RWPE1 (cell line): ENCODE results near the gene UBL3.

ENCODE experiments used
- CTCF ChIA-PET: fragments of 350-600 bp; sonication (Branson Sonifier 250); formaldehyde crosslinking; extraction: SDS; loops from one replicate; lab custom pipeline; 2021; lab: Yijun Ruan, JAX
- POLR2A ChIA-PET: fragments of 400-600 bp; formaldehyde crosslinking; extraction: SDS; loops from one replicate; lab custom pipeline; 2020; ENCODE audit warnings: antibody characterized with exemption; ENCODE audit not compliant: low non-redundant PET; lab: Yijun Ruan, JAX
- DNase-seq: peaks from one replicate; pipeline ENCODE4 v3.0.0; 2012; ENCODE audit warnings: low spot score
- H3K27ac ChIP-seq: fragments of 450-650 bp; 2 replicates; pipeline ENCODE4 v1.5.1; 2017
- TF ChIP-seq, protein P1 (sequence below): fragments of 450-650 bp; conservative IDR thresholded peaks from 2 replicates; pipeline ENCODE4 v1.5.1; 2017; ENCODE audit warnings: low read depth, mild to moderate bottlenecking

UBL3 gene

DNA sequence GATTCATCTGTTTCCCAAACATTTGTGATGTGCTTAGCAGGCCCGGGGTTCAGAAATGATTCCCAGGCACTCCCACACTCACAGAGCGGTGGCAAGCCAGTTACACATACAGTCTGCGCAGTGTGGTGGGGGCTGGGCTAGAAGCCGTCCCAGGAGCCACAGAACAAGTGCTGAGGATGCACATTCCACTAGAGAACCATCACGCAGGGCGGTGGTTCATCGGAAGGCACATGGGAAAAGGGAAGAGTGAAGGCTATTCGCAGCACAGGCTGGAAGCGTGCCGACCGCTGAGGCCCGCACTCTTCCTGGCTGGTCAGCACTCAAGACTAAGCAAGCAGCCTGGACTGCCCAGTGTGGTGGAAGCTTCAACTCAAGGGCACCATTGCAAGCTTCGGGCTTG is 128.7 kb downstream of the UBL3 start:
- DNase-seq = no peak
- TF ChIP-seq, protein P1, sequence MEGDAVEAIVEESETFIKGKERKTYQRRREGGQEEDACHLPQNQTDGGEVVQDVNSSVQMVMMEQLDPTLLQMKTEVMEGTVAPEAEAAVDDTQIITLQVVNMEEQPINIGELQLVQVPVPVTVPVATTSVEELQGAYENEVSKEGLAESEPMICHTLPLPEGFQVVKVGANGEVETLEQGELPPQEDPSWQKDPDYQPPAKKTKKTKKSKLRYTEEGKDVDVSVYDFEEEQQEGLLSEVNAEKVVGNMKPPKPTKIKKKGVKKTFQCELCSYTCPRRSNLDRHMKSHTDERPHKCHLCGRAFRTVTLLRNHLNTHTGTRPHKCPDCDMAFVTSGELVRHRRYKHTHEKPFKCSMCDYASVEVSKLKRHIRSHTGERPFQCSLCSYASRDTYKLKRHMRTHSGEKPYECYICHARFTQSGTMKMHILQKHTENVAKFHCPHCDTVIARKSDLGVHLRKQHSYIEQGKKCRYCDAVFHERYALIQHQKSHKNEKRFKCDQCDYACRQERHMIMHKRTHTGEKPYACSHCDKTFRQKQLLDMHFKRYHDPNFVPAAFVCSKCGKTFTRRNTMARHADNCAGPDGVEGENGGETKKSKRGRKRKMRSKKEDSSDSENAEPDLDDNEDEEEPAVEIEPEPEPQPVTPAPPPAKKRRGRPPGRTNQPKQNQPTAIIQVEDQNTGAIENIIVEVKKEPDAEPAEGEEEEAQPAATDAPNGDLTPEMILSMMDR = no peak
- ChIA-PET CTCF (no interaction called here), POLR2A (no interaction called here)
- no peak overlapping the region for H3K27ac ChIP-seq

DNA sequence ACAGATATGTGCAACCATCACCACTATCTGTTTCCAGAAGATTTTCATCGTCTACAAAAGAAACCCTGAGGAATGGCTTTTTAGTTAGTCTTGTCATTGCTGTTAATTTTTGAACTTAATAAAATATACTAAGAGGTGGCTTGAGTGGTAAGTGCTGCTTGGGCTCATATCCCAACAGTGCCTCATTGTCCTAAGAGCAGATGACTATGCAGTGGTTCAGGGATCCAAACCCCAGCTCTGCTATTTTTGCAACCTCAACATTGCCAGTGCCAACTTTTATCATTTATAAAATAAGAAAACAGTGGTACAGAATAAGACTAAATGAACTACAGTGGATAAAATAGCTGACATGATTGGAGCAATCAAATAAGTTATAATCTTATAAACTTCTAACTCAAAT is 131.7 kb downstream of the UBL3 start:
- POLR2A ChIA-PET = no interaction called here
- DNase-seq = no peak
- H3K27ac ChIP-seq = no peak overlapping the region
- TF ChIP-seq, protein P1 = no peak
- CTCF ChIA-PET = no interaction called here

DNA sequence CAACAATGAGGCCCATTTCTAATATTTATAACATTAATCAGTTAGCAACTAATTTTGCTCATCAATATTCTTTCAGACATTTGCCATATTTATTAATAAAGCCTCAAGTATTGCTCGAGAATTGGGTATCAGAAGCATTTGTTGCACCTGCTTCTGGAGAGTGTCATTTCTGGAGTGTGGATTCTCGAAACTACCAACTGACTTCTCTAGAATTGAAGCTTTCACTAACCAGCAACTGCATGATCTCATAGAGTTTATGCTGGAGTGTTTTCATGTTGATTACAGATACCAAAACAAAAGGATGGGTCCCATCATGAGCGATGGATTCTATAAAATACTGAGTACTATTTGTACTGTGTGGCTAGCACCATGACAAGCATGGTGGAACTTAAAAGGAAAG is 133.9 kb downstream of the UBL3 start:
- CTCF ChIA-PET = interaction anchor here (0.6 kb wide), 1 partner anchor 789 kb away, joined by 4 read pairs; no protein-coding TSS in a partner anchor
- no peak for DNase-seq
- TF ChIP-seq, protein P1 = no peak
- POLR2A ChIA-PET = no interaction called here
- no peak overlapping the region for H3K27ac ChIP-seq
